ENCODE measurements around the gene SUN3.
"Not testable (repeated sequence)": the region's sequence is repeated elsewhere in the genome, so short reads cannot be mapped to it uniquely, and the experiment has no call there.

SUN3 gene

DNA sequence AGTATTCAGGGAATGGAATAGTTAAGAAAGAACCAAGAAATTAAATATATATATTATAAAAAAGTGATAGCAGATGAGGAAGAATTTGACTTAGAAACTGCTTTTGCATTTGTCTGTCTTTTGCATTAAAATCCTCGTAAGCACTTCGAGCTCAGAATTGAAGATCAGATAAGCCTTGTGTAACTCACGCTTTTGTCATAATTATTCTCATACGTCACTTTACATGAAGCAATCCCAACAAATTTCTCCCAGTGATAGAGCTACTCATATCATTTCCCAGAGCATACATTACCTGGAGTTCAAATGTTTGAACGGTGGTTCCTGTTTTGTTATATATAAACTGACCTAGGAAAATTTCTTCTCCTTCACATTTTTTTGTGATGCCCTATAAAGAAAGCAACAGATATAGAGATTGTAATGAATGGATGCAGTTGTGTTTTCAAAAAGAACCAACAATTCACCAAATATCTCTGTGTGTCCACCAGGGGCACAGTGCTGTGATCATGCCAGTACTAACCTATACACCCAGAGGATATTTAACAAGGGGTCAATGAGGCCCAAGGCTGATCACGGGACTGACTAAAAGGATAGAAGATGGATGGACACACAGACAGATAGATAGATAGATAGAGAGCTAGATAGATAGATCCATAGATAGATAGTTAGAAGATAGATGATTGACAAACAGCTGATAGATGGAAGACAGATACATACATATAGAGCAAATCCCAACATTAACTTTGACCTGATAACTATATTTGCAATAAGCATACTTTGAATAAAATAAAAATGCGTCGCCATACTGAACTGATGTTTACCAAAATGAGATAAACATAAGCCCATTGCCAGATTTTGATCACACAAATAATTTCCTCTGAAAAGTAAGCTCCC lies 40.2 kb downstream of the SUN3 start:
- Histone ChIP-seq H3K27me3 (ENCODE audit: control insufficient read depth in 1 of 2, insufficient read depth in 2 of 2, low read length in 2 of 2) (no peaks in the 10 kb centered on the region), H3K9me3 (ENCODE audit: control insufficient read depth in 1 of 2, low read length in 2 of 2) (no peaks in the 10 kb centered on the region), H3K4me1 (ENCODE audit: control insufficient read depth in 1 of 2, insufficient read depth in 2 of 2, low read length in 2 of 2) (peaks cover 0 to 4% of the 10 kb centered on the region in 2 donors), H3K27ac (ENCODE audit: low read depth, low read length) (no peak overlapping the region), H3K4me3 (ENCODE audit: low read depth in 1 of 2, low read length in 2 of 2) (no peak overlapping the region), H3K9ac (ENCODE audit: low read depth in 1 of 2, low read length in 2 of 2) (no peak overlapping the region), H3K36me3 (ENCODE audit: control insufficient read depth in 1 of 2, insufficient read depth in 2 of 2, low read length in 2 of 2) (no peaks in the 10 kb centered on the region)

DNA sequence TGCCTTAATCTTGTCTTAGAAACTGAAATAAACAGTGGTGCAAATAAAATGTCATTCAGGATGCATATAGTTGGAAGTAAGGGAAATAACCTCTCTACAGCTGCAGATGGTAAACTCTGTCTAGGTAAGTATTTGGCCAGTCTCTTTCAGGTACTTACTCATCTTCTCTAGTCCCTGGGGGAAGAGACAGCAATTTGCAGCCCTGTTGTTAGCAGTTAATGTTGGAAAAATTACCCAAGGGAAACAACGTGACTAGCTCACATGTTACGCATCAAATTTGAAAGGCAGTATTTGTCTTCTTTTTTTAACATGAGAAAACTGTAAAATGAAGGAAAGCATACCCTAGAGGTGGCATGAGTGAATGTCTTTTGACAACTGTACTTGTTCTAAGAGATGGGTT lies 46.3 kb downstream of the SUN3 start:
- Histone ChIP-seq H3K27ac (ENCODE audit: low read depth, low read length) (no peak overlapping the region), H3K27me3 (ENCODE audit: control insufficient read depth in 1 of 2, insufficient read depth in 2 of 2, low read length in 2 of 2) (no peaks in the 10 kb centered on the region), H3K9me3 (ENCODE audit: control insufficient read depth in 1 of 2, low read length in 2 of 2) (no peaks in the 10 kb centered on the region), H3K9ac (ENCODE audit: low read depth in 1 of 2, low read length in 2 of 2) (no peak overlapping the region), H3K4me3 (ENCODE audit: low read depth in 1 of 2, low read length in 2 of 2) (no peak overlapping the region), H3K4me1 (ENCODE audit: control insufficient read depth in 1 of 2, insufficient read depth in 2 of 2, low read length in 2 of 2) (peaks cover 10 to 11% of the 10 kb centered on the region in 2 donors), H3K36me3 (ENCODE audit: control insufficient read depth in 1 of 2, insufficient read depth in 2 of 2, low read length in 2 of 2) (peaks cover 0 to 5% of the 10 kb centered on the region in 2 donors)

DNA sequence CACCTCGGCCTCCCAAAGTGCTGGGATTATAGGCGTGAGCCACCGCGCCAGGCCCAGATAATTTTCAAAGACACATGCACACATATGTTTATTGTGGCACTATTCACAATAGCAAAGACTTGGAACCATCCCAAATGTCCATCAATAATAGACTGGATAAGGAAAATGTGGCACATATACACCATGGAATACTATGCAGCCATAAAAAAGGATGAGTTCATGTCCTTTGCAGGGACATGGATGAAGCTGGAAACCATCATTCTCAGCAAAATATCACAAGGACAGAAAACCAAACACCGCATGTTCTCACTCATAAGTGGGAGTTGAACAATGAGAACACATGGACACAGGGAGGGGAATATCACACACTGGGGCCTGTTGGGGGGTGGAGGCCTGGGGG lies 48.3 kb downstream of the SUN3 start:
- not testable (repeated sequence) for H3K27me3 ChIP-seq (ENCODE audit: control insufficient read depth in 1 of 2, insufficient read depth in 2 of 2, low read length in 2 of 2); H3K4me3 ChIP-seq (ENCODE audit: low read depth in 1 of 2, low read length in 2 of 2); H3K9ac ChIP-seq (ENCODE audit: low read depth in 1 of 2, low read length in 2 of 2); H3K9me3 ChIP-seq (ENCODE audit: control insufficient read depth in 1 of 2, low read length in 2 of 2); H3K27ac ChIP-seq (ENCODE audit: low read depth, low read length)
- Histone ChIP-seq H3K36me3 (ENCODE audit: control insufficient read depth in 1 of 2, insufficient read depth in 2 of 2, low read length in 2 of 2) (peaks cover 6 to 24% of the 10 kb centered on the region in 2 donors), H3K4me1 (ENCODE audit: control insufficient read depth in 1 of 2, insufficient read depth in 2 of 2, low read length in 2 of 2) (peaks cover 10 to 11% of the 10 kb centered on the region in 2 donors)

DNA sequence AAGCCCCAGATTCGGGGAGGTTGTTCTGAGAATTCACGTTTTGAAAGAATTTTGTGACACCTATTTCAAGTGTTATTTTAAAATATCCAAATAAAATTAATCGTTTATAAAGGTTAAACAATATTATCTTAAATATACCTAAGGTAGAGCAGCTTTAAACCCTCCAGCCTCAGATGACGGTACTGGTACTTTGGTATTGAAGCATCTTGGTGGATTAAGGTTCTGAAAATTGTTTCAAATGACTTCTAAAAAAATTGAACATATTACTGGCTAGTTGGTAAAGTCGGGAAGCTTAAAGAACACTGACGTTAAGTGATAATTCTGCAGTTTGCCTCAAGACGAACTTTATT lies 49.1 kb downstream of the SUN3 start:
- Histone ChIP-seq H3K27ac (ENCODE audit: low read depth, low read length) (no peak overlapping the region), H3K36me3 (ENCODE audit: control insufficient read depth in 1 of 2, insufficient read depth in 2 of 2, low read length in 2 of 2) (peaks cover 6 to 31% of the 10 kb centered on the region in 2 donors), H3K9me3 (ENCODE audit: control insufficient read depth in 1 of 2, low read length in 2 of 2) (no peaks in the 10 kb centered on the region), H3K4me3 (ENCODE audit: low read depth in 1 of 2, low read length in 2 of 2) (peak overlapping the region; percentile 87 to 99), H3K27me3 (ENCODE audit: control insufficient read depth in 1 of 2, insufficient read depth in 2 of 2, low read length in 2 of 2) (no peaks in the 10 kb centered on the region), H3K9ac (ENCODE audit: low read depth in 1 of 2, low read length in 2 of 2) (no peak overlapping the region), H3K4me1 (ENCODE audit: control insufficient read depth in 1 of 2, insufficient read depth in 2 of 2, low read length in 2 of 2) (peaks cover 10 to 11% of the 10 kb centered on the region in 2 donors)

DNA sequence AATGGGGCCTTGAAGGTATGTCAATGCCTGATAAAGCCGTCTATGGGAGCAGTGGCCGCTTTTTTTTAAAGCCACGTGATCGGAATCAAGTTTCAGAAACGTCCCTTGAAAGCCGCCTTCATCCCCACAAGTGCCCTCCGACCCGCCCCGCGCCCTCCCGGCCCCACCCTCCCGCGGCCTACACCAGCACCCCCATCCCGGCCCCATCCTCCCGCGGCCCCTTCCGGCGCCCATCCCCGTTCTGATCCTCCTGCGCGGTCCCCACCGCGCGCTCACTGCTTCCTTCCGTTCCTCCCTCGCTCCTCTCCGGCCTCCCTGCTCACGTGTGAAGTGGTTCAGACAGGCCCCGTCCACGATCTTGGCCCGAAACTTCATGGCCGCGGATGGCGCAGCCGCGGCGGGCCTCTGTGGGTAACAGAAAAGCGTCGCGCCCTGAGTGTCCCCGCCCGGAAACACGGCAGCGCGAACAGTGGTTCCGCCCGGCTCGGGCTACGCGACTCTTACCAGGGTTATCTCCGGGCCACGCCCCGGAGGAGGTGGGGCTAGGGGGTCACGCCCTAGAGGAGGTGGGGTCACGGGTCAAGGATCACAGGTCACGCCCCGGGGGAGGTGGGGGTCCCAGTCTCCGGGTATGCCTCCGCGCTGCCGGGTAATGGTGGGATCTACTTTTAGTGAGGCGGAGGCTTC lies 49.6 kb downstream of the SUN3 start, which contains the start of gene HUS1:
HUS1 (minus strand) TSS at position 471 of the 687 bp plus-strand sequence; CDS start at position 375, 96 bp downstream.
- Histone ChIP-seq H3K27me3 (ENCODE audit: control insufficient read depth in 1 of 2, insufficient read depth in 2 of 2, low read length in 2 of 2) (no peaks in the 10 kb centered on the region), H3K27ac (ENCODE audit: low read depth, low read length) (peak within 1 kb of the TSS; percentile 91), H3K9me3 (ENCODE audit: control insufficient read depth in 1 of 2, low read length in 2 of 2) (no peaks in the 10 kb centered on the region), H3K9ac (ENCODE audit: low read depth in 1 of 2, low read length in 2 of 2) (peak within 1 kb of the TSS; percentile 77 to 95), H3K4me1 (ENCODE audit: control insufficient read depth in 1 of 2, insufficient read depth in 2 of 2, low read length in 2 of 2) (peaks cover 10 to 11% of the 10 kb centered on the region in 2 donors), H3K4me3 (ENCODE audit: low read depth in 1 of 2, low read length in 2 of 2) (peak within 1 kb of the TSS; percentile 87 to 99), H3K36me3 (ENCODE audit: control insufficient read depth in 1 of 2, insufficient read depth in 2 of 2, low read length in 2 of 2) (peaks cover 10 to 37% of the 10 kb centered on the region in 2 donors)

DNA sequence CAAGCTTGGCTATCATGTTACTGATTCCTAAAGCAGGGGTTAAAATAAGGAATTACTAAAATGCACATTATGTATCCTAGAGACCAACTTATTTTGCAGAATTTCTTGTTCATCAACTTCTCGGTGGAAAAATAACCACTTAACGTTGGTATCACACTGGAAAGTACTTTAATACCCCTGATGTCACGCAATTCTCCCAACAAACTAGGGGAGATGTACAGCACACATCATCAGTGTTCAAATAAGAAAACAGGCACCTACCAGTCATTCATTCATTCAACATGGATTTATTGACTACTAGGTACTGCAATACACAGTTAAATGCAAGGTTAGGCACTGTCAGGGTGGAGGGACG lies 50.1 kb downstream of the SUN3 start:
- peak overlapping the region; percentile 87 to 99 for H3K4me3 ChIP-seq (ENCODE audit: low read depth in 1 of 2, low read length in 2 of 2)
- no peak overlapping the region for H3K27ac ChIP-seq (ENCODE audit: low read depth, low read length)
- H3K9ac ChIP-seq (ENCODE audit: low read depth in 1 of 2, low read length in 2 of 2): peak overlapping the region; percentile 77 to 95
- H3K36me3 ChIP-seq (ENCODE audit: control insufficient read depth in 1 of 2, insufficient read depth in 2 of 2, low read length in 2 of 2): peaks cover 15 to 42% of the 10 kb centered on the region in 2 donors
- H3K4me1 ChIP-seq (ENCODE audit: control insufficient read depth in 1 of 2, insufficient read depth in 2 of 2, low read length in 2 of 2): peaks cover 10 to 11% of the 10 kb centered on the region in 2 donors
- H3K27me3 ChIP-seq (ENCODE audit: control insufficient read depth in 1 of 2, insufficient read depth in 2 of 2, low read length in 2 of 2): no peaks in the 10 kb centered on the region
- H3K9me3 ChIP-seq (ENCODE audit: control insufficient read depth in 1 of 2, low read length in 2 of 2): no peaks in the 10 kb centered on the region

DNA sequence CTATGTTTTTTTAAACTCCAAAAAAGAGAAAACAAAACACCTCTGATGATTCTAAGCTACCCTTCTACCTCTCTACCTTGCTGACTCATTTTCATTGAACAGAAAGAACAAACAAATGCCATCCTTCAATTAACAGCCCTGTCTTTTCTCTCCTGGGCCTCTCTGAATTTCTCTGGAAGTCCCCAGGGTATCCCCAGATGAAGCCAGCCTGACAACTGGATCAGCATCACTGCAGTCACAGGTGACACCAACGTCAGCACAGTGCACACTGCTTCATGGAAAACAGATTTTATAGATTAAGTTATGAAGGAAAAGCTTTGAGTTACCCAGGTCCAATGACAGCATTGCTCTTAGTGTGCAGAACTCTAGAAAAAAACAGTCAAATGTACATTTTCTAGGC lies 55.2 kb downstream of the SUN3 start:
- Histone ChIP-seq H3K36me3 (ENCODE audit: control insufficient read depth in 1 of 2, insufficient read depth in 2 of 2, low read length in 2 of 2) (peaks cover 31 to 62% of the 10 kb centered on the region in 2 donors), H3K9me3 (ENCODE audit: control insufficient read depth in 1 of 2, low read length in 2 of 2) (no peaks in the 10 kb centered on the region), H3K27ac (ENCODE audit: low read depth, low read length) (no peak overlapping the region), H3K4me1 (ENCODE audit: control insufficient read depth in 1 of 2, insufficient read depth in 2 of 2, low read length in 2 of 2) (peaks cover 25 to 31% of the 10 kb centered on the region in 2 donors), H3K27me3 (ENCODE audit: control insufficient read depth in 1 of 2, insufficient read depth in 2 of 2, low read length in 2 of 2) (no peaks in the 10 kb centered on the region), H3K9ac (ENCODE audit: low read depth in 1 of 2, low read length in 2 of 2) (no peak overlapping the region), H3K4me3 (ENCODE audit: low read depth in 1 of 2, low read length in 2 of 2) (no peak overlapping the region)

DNA sequence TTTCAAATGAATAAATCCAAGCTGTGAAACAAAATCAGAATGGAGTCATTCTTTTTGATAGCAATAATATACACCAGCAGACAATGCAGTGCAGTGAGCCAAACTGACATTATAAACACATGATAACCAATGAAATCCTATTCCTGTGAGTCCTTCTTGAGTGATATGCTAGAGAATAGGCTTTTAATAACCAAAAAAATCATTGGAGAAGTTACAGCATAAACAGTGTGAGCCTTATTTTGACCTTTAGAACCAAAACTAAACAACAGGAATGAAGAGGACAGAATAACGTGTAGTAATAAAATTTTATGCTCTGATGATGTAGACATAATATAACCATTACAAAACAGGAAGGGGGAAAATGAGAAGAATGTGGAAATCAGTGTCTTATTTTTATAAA lies 58.1 kb downstream of the SUN3 start:
- H3K9me3 ChIP-seq (ENCODE audit: control insufficient read depth in 1 of 2, low read length in 2 of 2): no peaks in the 10 kb centered on the region
- no peak overlapping the region for H3K4me3 ChIP-seq (ENCODE audit: low read depth in 1 of 2, low read length in 2 of 2)
- H3K27me3 ChIP-seq (ENCODE audit: control insufficient read depth in 1 of 2, insufficient read depth in 2 of 2, low read length in 2 of 2): no peaks in the 10 kb centered on the region
- peak overlapping the region; percentile 45 for H3K27ac ChIP-seq (ENCODE audit: low read depth, low read length)
- H3K9ac ChIP-seq (ENCODE audit: low read depth in 1 of 2, low read length in 2 of 2): no peak overlapping the region
- H3K4me1 ChIP-seq (ENCODE audit: control insufficient read depth in 1 of 2, insufficient read depth in 2 of 2, low read length in 2 of 2): peaks cover 18 to 23% of the 10 kb centered on the region in 2 donors
- H3K36me3 ChIP-seq (ENCODE audit: control insufficient read depth in 1 of 2, insufficient read depth in 2 of 2, low read length in 2 of 2): peaks cover 52 to 69% of the 10 kb centered on the region in 2 donors

DNA sequence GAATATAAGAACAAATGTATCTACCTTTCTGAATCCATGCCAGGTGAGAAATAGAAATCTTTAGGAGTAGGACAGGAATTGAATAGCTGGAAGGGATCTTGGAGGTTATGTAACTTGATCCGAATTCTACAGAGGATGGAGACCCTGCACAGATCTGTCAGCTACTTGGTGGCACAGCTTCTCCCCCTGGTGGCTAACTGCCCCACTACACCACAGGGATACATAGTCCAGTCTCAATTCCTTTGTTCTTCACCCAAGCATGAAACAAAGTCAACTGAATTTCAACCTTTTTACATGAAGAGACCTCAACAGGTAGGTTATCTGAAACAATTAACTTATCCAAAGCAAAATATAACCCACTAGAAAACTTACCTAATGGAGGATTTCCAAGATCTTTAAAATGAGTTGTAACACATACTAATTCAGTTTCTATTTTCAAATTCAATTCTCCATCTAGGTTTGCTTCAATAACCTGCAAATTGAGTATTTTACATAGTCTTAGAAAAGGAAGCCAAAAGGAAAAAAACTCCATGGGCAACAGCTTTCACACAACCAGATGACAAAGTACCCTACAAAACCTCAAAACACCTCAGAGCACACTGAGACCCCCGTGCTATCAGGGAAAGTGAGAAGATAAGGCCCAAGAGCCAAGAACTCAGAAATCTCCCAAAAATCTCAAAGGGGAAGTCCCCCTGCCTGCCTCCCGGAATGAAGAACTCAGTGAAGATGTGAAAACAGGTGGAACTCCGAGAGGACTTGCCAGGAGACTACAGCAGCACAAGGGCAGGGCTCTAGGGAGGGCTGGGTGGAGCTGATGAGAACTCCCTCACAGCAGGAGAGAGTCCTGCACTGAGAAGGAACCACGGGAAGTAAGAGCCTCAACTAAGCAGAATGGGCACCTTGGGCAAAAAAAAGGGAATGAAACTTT lies 59.8 kb downstream of the SUN3 start:
- peak overlapping the region; percentile 13 for H3K27ac ChIP-seq (ENCODE audit: low read depth, low read length)
- no peaks in the 10 kb centered on the region for H3K27me3 ChIP-seq (ENCODE audit: control insufficient read depth in 1 of 2, insufficient read depth in 2 of 2, low read length in 2 of 2)
- H3K4me1 ChIP-seq (ENCODE audit: control insufficient read depth in 1 of 2, insufficient read depth in 2 of 2, low read length in 2 of 2): peaks cover 18 to 23% of the 10 kb centered on the region in 2 donors
- no peak overlapping the region for H3K4me3 ChIP-seq (ENCODE audit: low read depth in 1 of 2, low read length in 2 of 2)
- no peak overlapping the region for H3K9ac ChIP-seq (ENCODE audit: low read depth in 1 of 2, low read length in 2 of 2)
- peaks cover 60 to 70% of the 10 kb centered on the region in 2 donors for H3K36me3 ChIP-seq (ENCODE audit: control insufficient read depth in 1 of 2, insufficient read depth in 2 of 2, low read length in 2 of 2)
- H3K9me3 ChIP-seq (ENCODE audit: control insufficient read depth in 1 of 2, low read length in 2 of 2): no peaks in the 10 kb centered on the region
